HG02678 (cell line): ENCODE data around the gene CTSF.
"Not testable (repeated sequence)": the region's sequence is repeated elsewhere in the genome, so short reads cannot be mapped to it uniquely, and the experiment has no call there.

ENCODE experiments used
- ATAC-seq: cut with Tn5 transposase; IDR thresholded peaks from one replicate; pipeline ENCODE4 v1.9.1; 2021; ENCODE audit warnings: mild to moderate bottlenecking, moderate library complexity; ENCODE audit not compliant: unreplicated experiment

Gene CTSF

GRCh38 chr11:66568124-66568916 lies at the start of gene CTSF:
TSS of gene CTSF (minus strand) at chr11:66568606. CDS start at chr11:66568486, 120 bp downstream.
- ATAC-seq, result no peak

GRCh38 chr11:66617155-66617834 lies 48.9 kb upstream of the CTSF start:
- ATAC-seq, result no peak

GRCh38 chr11:66616379-66617154 lies 48.2 kb upstream of the CTSF start, which contains the start of gene RBM14:
TSS of gene RBM14 (plus strand) at chr11:66616630. CDS start at chr11:66616721, 91 bp downstream.
- ATAC-seq, result peak; percentile 93

- ATAC-seq, result no peak
Observed at GRCh38 chr11:66614073-66614472, 45.7 kb upstream of the CTSF start.

- ATAC-seq, result no peak
Observed at GRCh38 chr11:66612458-66612857, 44.1 kb upstream of the CTSF start.

- no peak for ATAC-seq
Observed at GRCh38 chr11:66609721-66610617, 41.6 kb upstream of the CTSF start.

GRCh38 chr11:66607126-66607834 lies 38.9 kb upstream of the CTSF start:
- ATAC-seq, result no peak

GRCh38 chr11:66606608-66607007 lies 38.2 kb upstream of the CTSF start:
- ATAC-seq, result not testable (repeated sequence)

- no peak for ATAC-seq
Observed at GRCh38 chr11:66604155-66604554, 35.7 kb upstream of the CTSF start.

- no peak for ATAC-seq
Observed at GRCh38 chr11:66603072-66603471, 34.7 kb upstream of the CTSF start.

GRCh38 chr11:66600631-66601233 lies 32.3 kb upstream of the CTSF start:
- no peak for ATAC-seq

- no peak for ATAC-seq
Observed at GRCh38 chr11:66600219-66600618, 31.8 kb upstream of the CTSF start.

- no peak for ATAC-seq
Observed at GRCh38 chr11:66598993-66599392, 30.6 kb upstream of the CTSF start.

- no peak for ATAC-seq
Observed at GRCh38 chr11:66595245-66595904, 27.0 kb upstream of the CTSF start.

GRCh38 chr11:66593650-66594049 lies 25.2 kb upstream of the CTSF start:
- ATAC-seq, result no peak

- no peak for ATAC-seq
Observed at GRCh38 chr11:66593303-66593635, 24.9 kb upstream of the CTSF start.

GRCh38 chr11:66592457-66593302 lies 24.3 kb upstream of the CTSF start, which contains the start of the genes CCDC87 and CCS:
TSS of gene CCDC87 (minus strand) at chr11:66593063. CDS start at chr11:66593015, 48 bp downstream.
TSS of gene CCS (plus strand) at chr11:66593185. CDS start at chr11:66593262, 77 bp downstream.
- peak; percentile 93 for ATAC-seq

GRCh38 chr11:66591175-66591574 lies 22.8 kb upstream of the CTSF start:
- no peak for ATAC-seq
